Mesothelial cell of epicardium (in vitro differentiated cells): Measurements from ENCODE around the gene GLOD4. TPM values are rescaled to one million over a fixed set of nuclear protein-coding genes. Genes with fewer than 3 reads are reported as not detected.

ENCODE experiments used
- DNase-seq, 2 experiments: peaks; one replicate each; pipeline ENCODE4 v3.0.0; 2021; ENCODE audit warnings: low spot score in 2 of 2; ENCODE audit not compliant: unreplicated experiment in 2 of 2
- H3K27ac Mint-ChIP-seq: 2 replicates; pipeline ENCODE4 v1.8.0; 2021; ENCODE audit warnings: mixed read lengths
- H3K27me3 Mint-ChIP-seq: 2 replicates; pipeline ENCODE4 v1.8.0; 2021; ENCODE audit warnings: low read depth, mixed read lengths
- H3K36me3 Mint-ChIP-seq: 2 replicates; pipeline ENCODE4 v1.8.0; 2021; ENCODE audit warnings: mixed read lengths
- H3K4me1 Mint-ChIP-seq: 2 replicates; pipeline ENCODE4 v1.8.0; 2021; ENCODE audit warnings: mixed read lengths
- H3K4me3 Mint-ChIP-seq: 2 replicates; pipeline ENCODE4 v1.8.0; 2021; ENCODE audit warnings: mild to moderate bottlenecking, moderate library complexity, mixed read lengths
- H3K9me3 Mint-ChIP-seq: 2 replicates; pipeline ENCODE4 v1.8.0; 2021; ENCODE audit warnings: mixed read lengths
- total RNA-seq: library from RNA; stranded (reverse); gene quantifications from 3 replicates; pipeline ENCODE4 v1.2.1, GENCODE V29; 2021
- TF ChIP-seq, protein P1 (sequence below): fragments of 200-600 bp; sonication (generic); IDR thresholded peaks from one replicate; pipeline ENCODE4 v1.5.0; 2021; ENCODE audit warnings: antibody characterized with exemption; ENCODE audit not compliant: unreplicated experiment

Gene GLOD4
- total RNA-seq, 1 donor from 2014 or later = 72.1 TPM

- Mint-ChIP-seq H3K4me3 (no peak overlapping the region), H3K27ac (peak overlapping the region; percentile 47), H3K4me1 (no peaks in the 10 kb centered on the region), H3K27me3 (no peaks in the 10 kb centered on the region), H3K36me3 (peaks cover 23% of the 10 kb centered on the region), H3K9me3 (peaks cover 4% of the 10 kb centered on the region)
- TF ChIP-seq, protein P1, sequence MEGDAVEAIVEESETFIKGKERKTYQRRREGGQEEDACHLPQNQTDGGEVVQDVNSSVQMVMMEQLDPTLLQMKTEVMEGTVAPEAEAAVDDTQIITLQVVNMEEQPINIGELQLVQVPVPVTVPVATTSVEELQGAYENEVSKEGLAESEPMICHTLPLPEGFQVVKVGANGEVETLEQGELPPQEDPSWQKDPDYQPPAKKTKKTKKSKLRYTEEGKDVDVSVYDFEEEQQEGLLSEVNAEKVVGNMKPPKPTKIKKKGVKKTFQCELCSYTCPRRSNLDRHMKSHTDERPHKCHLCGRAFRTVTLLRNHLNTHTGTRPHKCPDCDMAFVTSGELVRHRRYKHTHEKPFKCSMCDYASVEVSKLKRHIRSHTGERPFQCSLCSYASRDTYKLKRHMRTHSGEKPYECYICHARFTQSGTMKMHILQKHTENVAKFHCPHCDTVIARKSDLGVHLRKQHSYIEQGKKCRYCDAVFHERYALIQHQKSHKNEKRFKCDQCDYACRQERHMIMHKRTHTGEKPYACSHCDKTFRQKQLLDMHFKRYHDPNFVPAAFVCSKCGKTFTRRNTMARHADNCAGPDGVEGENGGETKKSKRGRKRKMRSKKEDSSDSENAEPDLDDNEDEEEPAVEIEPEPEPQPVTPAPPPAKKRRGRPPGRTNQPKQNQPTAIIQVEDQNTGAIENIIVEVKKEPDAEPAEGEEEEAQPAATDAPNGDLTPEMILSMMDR = no peak
- no peak for DNase-seq
Observed at GRCh38 chr17:825216-825615, 43.1 kb upstream of the GLOD4 start.

DNA sequence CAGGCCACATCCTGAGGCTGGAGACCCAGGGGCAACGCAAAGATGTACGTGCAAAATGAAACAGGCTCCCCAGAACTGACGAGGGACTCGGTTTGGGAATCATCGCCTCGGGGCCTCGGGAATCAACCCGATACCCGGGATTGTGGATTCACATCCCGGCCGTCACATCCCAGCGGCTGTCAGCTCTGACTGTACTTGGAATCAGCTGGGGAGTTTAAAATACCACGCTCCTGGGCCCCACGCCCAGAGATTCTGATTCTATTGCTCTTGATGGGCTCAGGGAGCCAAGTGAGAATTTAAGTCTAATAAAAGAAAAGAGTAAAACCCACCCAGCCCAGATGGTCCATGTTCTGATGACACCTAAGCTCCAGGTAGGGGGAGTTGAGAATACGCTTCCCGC, 42.3 kb upstream of the GLOD4 start:
- no peak for DNase-seq
- Mint-ChIP-seq H3K4me3 (no peak overlapping the region), H3K27me3 (no peaks in the 10 kb centered on the region), H3K36me3 (peaks cover 22% of the 10 kb centered on the region), H3K4me1 (no peaks in the 10 kb centered on the region), H3K9me3 (no peaks in the 10 kb centered on the region), H3K27ac (no peak overlapping the region)
- TF ChIP-seq, protein P1 = no peak

- Mint-ChIP-seq H3K27ac (no peak overlapping the region), H3K9me3 (no peaks in the 10 kb centered on the region), H3K36me3 (peaks cover 26% of the 10 kb centered on the region), H3K27me3 (no peaks in the 10 kb centered on the region), H3K4me3 (no peak overlapping the region), H3K4me1 (no peaks in the 10 kb centered on the region)
- no peak for DNase-seq
- TF ChIP-seq, protein P1 = no peak
Observed at GRCh38 chr17:823501-823902, 41.4 kb upstream of the GLOD4 start.

- Mint-ChIP-seq H3K4me3 (no peak overlapping the region), H3K27ac (no peak overlapping the region), H3K9me3 (no peaks in the 10 kb centered on the region), H3K4me1 (no peaks in the 10 kb centered on the region), H3K36me3 (peaks cover 36% of the 10 kb centered on the region), H3K27me3 (no peaks in the 10 kb centered on the region)
- DNase-seq = no peak
- TF ChIP-seq, protein P1 = no peak
Observed at GRCh38 chr17:819251-819650, 37.2 kb upstream of the GLOD4 start.

GRCh38 chr17:814371-814770, 32.3 kb upstream of the GLOD4 start:
- no peak for DNase-seq
- Mint-ChIP-seq H3K4me3 (no peak overlapping the region), H3K9me3 (no peaks in the 10 kb centered on the region), H3K27me3 (no peaks in the 10 kb centered on the region), H3K27ac (no peak overlapping the region), H3K36me3 (peaks cover 38% of the 10 kb centered on the region), H3K4me1 (peaks cover 2% of the 10 kb centered on the region)
- TF ChIP-seq, protein P1 = no peak

DNA sequence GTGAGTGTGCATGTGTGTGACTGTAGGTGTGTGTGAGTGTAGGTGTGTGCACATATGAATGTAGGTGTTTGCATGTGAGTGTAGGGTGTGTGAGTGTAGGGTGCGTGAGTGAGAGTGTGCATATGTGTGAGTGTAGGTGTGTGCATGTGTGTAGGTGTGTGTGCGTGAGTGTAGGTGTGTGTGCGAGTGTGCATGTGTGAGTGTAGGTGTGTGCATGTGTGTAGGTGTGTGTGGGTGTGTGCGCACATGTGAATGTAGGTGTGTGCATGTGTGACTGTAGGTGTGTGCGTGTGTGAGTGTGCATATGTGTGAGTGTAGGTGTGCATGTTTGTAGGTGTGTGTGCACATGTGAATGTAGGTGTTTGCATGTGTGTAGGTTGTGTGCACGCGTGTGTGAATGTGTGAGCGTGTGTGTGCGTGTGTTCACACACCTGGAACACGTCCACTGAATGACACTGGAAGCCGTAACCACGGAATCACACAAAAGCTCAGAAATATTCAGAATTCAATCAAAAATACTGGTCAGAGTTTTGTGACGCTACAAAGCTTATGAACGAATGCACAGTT, 30.6 kb upstream of the GLOD4 start:
- H3K27me3 Mint-ChIP-seq = no peaks in the 10 kb centered on the region
- TF ChIP-seq, protein P1 = no peak
- H3K27ac Mint-ChIP-seq = no peak overlapping the region
- no peak for DNase-seq
- peaks cover 34% of the 10 kb centered on the region for H3K36me3 Mint-ChIP-seq
- H3K4me3 Mint-ChIP-seq = no peak overlapping the region
- peaks cover 2% of the 10 kb centered on the region for H3K4me1 Mint-ChIP-seq
- H3K9me3 Mint-ChIP-seq = no peaks in the 10 kb centered on the region
